ENCODE results near the gene CDX2.
A peak's percentile ranks its signal among the peaks of the same experiment; 100 is the strongest.

The CDX2 gene

GRCh38 chr13:27978301-27978968 lies 9.3 kb upstream of the CDX2 start:
- DNase-seq = no peak

GRCh38 chr13:27977476-27978300 lies 8.6 kb upstream of the CDX2 start:
- DNase-seq = no peak

- DNase-seq = no peak
Observed at GRCh38 chr13:27976362-27977091, 7.4 kb upstream of the CDX2 start.

GRCh38 chr13:27975564-27976361 lies 6.6 kb upstream of the CDX2 start:
- no peak for DNase-seq

DNA sequence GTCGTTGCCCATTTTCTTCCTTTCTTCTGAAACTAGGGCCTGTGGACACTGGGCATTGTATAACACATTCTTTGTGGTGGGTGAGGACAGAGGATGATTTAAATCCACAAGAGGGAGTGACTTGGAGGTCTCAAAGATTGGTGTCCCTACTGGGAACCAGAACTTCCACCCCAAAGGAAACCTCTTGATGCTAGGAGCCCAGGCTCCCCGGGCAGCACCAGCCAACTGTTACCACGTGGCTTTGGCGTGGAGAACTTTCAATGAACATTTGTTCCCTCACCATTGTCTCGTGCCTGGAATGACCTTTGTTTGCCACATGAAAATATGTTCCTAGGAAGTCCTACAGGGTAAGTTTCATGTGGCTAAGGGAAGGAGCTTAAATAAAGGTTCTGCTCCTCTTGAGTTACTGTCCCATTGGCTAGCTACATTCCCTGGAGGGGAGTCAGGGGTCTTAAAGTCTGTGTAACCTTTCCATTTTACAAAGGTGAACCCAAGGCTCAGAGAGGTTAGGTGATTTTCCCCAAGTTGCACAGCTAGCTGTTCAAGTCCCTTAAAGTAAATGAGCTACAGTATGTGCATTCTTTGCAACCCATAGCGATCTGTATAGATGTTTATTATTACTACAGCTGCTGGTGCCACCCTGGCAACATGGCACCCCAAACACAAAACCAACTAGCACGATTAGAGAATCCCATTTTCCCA lies 5.0 kb upstream of the CDX2 start:
- DNase-seq = no peak

DNA sequence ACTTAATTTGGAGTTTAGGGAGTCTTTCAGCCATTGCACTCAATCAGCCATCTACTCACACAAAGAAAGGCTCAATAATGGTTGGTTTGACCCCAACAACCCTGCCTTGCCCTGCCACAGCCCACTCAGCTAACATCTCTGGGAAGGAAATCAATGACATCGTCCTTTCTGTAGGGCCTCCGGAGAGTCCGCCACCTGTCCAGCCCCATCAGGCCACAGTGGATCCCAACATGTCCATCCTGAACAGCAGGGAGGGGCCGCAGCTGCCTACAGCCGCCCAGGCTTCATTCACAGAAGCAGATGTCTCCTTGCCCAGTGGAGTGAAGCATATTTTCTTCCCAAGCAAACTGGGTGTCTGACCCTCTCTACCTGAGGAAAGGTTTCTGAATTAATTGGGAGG lies 4.2 kb upstream of the CDX2 start:
- DNase-seq = no peak

DNA sequence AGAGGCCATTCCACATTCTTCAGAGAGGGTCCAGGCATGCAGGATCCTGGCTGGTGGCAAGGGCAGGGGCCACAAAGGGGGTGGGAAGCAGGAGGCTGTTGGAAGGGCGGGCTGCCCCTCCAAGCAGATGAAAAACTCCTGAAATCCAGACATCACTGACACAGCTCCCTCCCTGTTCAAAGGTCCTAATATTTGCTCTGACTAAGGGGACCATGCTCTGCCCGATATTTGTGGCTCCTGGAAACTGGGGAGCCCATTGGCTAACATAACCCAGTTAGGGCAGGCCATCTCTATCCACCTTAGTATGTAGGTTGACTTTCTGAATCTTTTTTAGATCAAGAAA lies 3.3 kb upstream of the CDX2 start:
- no peak for DNase-seq

- no peak for DNase-seq
Observed at GRCh38 chr13:27971776-27972477, 2.8 kb upstream of the CDX2 start.

DNA sequence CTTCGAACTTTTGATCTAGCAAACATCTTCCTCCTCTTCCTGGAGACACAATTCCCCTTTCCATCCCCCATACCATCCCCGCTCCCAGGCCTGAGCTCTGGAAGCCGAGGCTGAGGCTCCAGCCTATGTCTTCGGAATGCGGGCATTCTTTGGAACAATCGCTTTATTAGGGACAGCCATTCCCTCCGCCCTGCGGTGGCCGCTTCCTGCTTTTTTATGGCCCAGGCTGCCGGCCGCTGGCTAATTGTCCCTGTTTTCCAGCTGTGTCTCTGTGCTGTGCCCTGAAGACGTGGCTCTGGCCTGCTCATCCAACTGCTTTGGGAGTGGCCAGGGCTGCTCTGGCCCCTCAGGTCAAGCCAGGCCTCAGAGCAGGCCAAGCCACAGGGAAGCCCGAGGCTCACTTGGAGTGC lies 2.1 kb upstream of the CDX2 start:
- DNase-seq = no peak

GRCh38 chr13:27970382-27971235 lies 1.5 kb upstream of the CDX2 start:
- no peak for DNase-seq

- no peak for DNase-seq
Observed at GRCh38 chr13:27969866-27970229, 733 bp upstream of the CDX2 start.

GRCh38 chr13:27968316-27969081 lies 616 bp downstream of the CDX2 start:
- no peak for DNase-seq

DNA sequence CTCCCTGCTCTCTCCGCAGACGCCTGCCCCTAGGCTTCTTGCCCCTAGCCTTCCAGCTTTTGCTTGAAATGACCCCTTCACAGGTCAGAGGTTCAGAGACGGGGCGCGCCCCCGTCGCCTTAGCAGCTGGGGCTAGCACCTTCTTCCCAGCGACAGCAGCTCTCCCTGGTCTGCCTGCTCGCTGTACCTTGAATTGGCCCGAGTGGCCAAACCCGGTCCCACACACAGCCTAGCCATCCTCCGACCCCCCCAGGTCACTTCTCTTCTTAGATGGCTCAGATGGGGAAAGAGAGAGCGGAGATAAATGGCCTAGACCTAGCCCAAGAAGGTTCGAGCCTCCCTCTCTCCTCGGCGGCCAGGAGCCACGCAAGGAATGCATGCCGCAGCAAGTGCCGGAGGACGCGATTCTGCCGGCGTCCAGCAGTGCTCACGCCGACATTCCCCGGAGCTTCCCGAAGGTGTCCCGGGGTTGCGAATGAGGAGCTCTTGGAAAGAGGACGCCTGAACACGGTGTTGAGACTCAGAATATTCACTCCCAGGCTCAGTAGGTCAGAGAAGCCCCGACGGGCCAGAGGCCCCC lies 1.3 kb downstream of the CDX2 start:
- DNase-seq = no peak

DNA sequence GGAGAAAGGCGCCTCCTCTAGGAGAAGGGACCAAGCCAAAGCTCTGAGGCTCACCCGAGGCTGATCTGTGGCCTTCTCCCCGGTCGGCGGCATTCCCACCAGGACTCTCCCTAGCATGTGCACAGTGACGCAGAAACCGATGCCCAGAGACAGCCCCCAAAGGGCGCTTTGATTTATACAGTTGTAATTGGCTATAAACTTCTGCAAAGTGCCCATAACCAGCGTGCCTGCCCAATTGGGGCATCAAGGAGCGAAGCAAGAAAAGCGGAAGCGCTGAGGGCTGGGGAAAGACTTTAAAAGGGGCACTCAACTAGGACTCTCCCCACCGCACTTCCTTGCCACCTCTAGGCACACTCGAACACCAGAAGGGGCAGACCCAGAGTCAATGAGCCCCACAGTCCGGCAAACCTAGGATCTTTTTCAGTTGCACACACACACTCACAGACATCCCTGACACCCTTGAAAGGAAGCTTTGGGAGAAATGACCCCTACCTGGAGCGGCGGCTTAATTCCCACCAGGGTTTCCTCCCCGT lies 1.8 kb downstream of the CDX2 start:
- peak; percentile 42 for DNase-seq

GRCh38 chr13:27966641-27967202 lies 2.4 kb downstream of the CDX2 start:
- no peak for DNase-seq

DNA sequence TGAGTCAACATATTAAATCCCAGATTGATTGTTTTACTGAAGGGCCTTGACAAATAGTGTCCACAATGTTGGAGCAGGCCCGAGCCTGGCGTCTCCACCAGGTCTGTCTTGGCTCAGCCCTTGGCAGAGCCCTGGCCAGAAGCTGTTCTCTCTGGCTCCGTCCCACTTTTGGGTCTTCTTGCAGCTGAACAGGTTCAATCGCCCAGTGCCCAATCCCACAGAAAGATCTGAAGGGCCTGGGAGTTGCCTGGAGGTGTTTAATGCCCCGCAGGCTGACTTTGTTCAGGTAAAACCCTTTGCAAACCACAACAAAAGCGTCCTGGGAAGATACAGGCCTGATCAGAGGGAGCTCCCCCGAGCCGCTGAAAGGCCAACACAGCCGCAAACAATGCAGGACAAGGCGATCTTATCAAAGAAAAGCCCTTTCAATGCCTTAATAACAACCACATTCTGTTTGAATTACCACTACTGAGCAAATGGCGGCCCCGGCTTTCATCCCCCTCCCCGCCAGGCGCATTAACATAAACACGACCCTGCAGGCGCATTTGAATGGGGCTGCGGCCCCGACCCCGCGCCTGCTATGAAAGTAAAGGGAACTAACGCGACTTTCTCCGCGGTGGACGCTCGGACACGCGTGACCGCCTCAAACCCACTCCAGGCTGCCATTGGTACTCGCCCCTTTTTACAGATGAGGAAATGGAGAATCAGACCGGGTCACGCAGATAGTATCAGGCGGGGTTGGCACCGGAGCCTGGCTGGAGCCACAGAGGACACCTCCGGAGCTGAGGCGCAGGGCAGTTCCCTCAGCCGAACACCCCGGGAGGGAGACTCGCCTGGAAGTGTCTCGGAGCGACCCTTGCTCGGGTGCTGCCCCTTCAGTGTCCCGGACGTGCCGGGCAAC lies 3.1 kb downstream of the CDX2 start:
- no peak for DNase-seq

GRCh38 chr13:27965343-27965739 lies 3.8 kb downstream of the CDX2 start:
- DNase-seq = no peak

- no peak for DNase-seq
Observed at GRCh38 chr13:27964741-27965323, 4.3 kb downstream of the CDX2 start.
